OCI-LY1 (cell line): ENCODE results near the gene AUH.

Source experiments
- H2AFZ ChIP-seq: fragments of 200-600 bp; sonication (generic), shearing (Covaris generic); 2 replicates; pipeline ENCODE4 v1.6.0; 2014; ENCODE audit warnings: antibody characterized with exemption, mild to moderate bottlenecking, low read length
- H3F3A ChIP-seq: fragments of 200-600 bp; sonication (generic), shearing (Covaris generic); 2 replicates; pipeline ENCODE4 v1.6.0; 2014; ENCODE audit warnings: mild to moderate bottlenecking, antibody characterized with exemption, low read length, moderate library complexity; ENCODE audit not compliant: insufficient read depth
- H3K27ac ChIP-seq: fragments of 200-600 bp; sonication (generic); 2 replicates; pipeline ENCODE4 v1.5.1; 2014; ENCODE audit warnings: low read length, mixed run types, mild to moderate bottlenecking, low read depth; ENCODE audit not compliant: poor library complexity, severe bottlenecking
- H3K27me3 ChIP-seq: fragments of 200-600 bp; sonication (generic); 2 replicates; pipeline ENCODE4 v1.6.0; 2014; ENCODE audit warnings: antibody characterized with exemption, mild to moderate bottlenecking, low read length, moderate library complexity; ENCODE audit not compliant: insufficient read depth
- H3K36me3 ChIP-seq: fragments of 200-600 bp; sonication (generic); 2 replicates; pipeline ENCODE4 v1.6.1; 2014; ENCODE audit warnings: mild to moderate bottlenecking, antibody characterized with exemption, low read length, moderate library complexity, mixed read lengths; ENCODE audit not compliant: insufficient read depth
- H3K4me1 ChIP-seq: fragments of 200-600 bp; sonication (generic); 2 replicates; pipeline ENCODE4 v1.5.1; 2014; ENCODE audit warnings: mild to moderate bottlenecking, low read length, moderate library complexity; ENCODE audit not compliant: insufficient read depth, severe bottlenecking
- H3K4me2 ChIP-seq: fragments of 200-600 bp; sonication (generic), shearing (Covaris generic); 2 replicates; pipeline ENCODE4 v1.6.1; 2014; ENCODE audit warnings: low read length
- H3K4me3 ChIP-seq: fragments of 200-600 bp; sonication (generic); 2 replicates; pipeline ENCODE4 v1.5.1; 2014; ENCODE audit warnings: low read length, low read depth, mild to moderate bottlenecking, mixed read lengths; ENCODE audit not compliant: poor library complexity, severe bottlenecking
- H3K79me2 ChIP-seq: fragments of 200-600 bp; shearing (Covaris generic); 2 replicates; pipeline ENCODE4 v1.6.1; 2016; ENCODE audit warnings: mixed run types, low read length, mixed read lengths; ENCODE audit not compliant: insufficient read depth
- H3K9ac ChIP-seq: fragments of 200-600 bp; sonication (generic), shearing (Covaris generic); 2 replicates; pipeline ENCODE4 v1.6.1; 2014; ENCODE audit warnings: mild to moderate bottlenecking, low read length, mixed read lengths
- H3K9me2 ChIP-seq: fragments of 200-600 bp; sonication (generic), shearing (Covaris generic); 2 replicates; pipeline ENCODE4 v1.6.1; 2014; ENCODE audit warnings: low read depth, mild to moderate bottlenecking, low read length, mixed read lengths
- H3K9me3 ChIP-seq: fragments of 200-600 bp; shearing (Covaris generic); 2 replicates; pipeline ENCODE4 v1.6.1; 2014; ENCODE audit warnings: low read length, mixed read lengths
- H4K20me1 ChIP-seq: fragments of 200-600 bp; sonication (generic), shearing (Covaris generic); 2 replicates; pipeline ENCODE4 v1.6.0; 2016; ENCODE audit warnings: mild to moderate bottlenecking, low read length; ENCODE audit not compliant: insufficient read depth
- EZH2 ChIP-seq: fragments of 200-600 bp; sonication (generic), shearing (Covaris generic); IDR thresholded peaks from 2 replicates; pipeline ENCODE4 v1.8.0; 2017; ENCODE audit warnings: borderline replicate concordance, mixed run types, mild to moderate bottlenecking, antibody characterized with exemption, low read length, moderate library complexity, mixed read lengths
- TF ChIP-seq, protein P1 (sequence below): fragments of 200-600 bp; sonication (generic), shearing (Covaris generic); IDR thresholded peaks from 2 replicates; pipeline ENCODE4 v1.5.1; 2017; ENCODE audit warnings: mild to moderate bottlenecking, antibody characterized with exemption, low read length, moderate library complexity, mixed read lengths

AUH gene

DNA sequence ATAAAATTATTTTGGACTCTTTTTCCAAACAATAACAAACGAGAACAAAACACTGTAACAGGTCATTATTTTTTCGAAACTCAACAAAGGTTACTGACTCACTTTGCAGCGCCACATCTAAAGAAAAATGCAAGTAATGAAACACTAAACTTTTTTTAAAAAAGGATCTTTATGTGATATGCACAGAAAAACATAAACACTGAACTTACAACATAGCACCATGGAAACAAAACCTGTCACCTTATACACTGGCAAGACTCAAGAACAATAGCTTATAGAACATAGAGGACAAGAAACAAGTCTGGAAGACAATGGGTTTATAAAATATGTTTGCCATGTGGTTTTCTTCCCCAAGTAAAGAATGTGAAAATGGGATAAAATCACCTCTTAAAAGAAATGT, 85.2 kb downstream of the AUH start:
- Histone ChIP-seq H3K9me2 (no peaks in the 10 kb centered on the region), H3K9me3 (no peaks in the 10 kb centered on the region), H3K4me1 (peaks cover 10% of the 10 kb centered on the region), H4K20me1 (no peaks in the 10 kb centered on the region), H3F3A (no peaks in the 10 kb centered on the region), H3K9ac (no peak overlapping the region), H3K4me2 (no peak overlapping the region), H3K36me3 (no peaks in the 10 kb centered on the region), H3K4me3 (no peak overlapping the region), H3K27ac (no peak overlapping the region), H3K79me2 (no peaks in the 10 kb centered on the region), H3K27me3 (no peaks in the 10 kb centered on the region), H2AFZ (no peak overlapping the region)
- TF ChIP-seq, protein P1, sequence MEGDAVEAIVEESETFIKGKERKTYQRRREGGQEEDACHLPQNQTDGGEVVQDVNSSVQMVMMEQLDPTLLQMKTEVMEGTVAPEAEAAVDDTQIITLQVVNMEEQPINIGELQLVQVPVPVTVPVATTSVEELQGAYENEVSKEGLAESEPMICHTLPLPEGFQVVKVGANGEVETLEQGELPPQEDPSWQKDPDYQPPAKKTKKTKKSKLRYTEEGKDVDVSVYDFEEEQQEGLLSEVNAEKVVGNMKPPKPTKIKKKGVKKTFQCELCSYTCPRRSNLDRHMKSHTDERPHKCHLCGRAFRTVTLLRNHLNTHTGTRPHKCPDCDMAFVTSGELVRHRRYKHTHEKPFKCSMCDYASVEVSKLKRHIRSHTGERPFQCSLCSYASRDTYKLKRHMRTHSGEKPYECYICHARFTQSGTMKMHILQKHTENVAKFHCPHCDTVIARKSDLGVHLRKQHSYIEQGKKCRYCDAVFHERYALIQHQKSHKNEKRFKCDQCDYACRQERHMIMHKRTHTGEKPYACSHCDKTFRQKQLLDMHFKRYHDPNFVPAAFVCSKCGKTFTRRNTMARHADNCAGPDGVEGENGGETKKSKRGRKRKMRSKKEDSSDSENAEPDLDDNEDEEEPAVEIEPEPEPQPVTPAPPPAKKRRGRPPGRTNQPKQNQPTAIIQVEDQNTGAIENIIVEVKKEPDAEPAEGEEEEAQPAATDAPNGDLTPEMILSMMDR, result no peak
- TF ChIP-seq EZH2, result no peak

DNA sequence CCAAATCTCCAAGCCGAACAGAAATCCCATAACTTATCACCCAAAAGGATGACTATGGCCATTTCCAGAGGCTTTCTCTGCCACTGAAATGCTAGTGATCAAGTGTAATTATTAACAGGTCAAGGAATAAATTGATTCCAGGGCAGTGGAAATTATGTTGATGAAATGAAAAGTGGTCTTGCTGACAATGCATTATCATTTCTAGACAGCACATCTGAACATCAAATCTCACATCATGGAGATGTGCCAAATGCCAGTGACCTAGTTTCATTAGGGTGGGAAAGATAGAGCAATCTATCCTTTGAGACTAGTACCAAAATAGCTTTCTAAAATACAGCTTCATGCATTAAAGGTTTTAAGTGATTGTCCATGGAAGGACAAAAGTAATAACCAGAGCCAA, 86.1 kb downstream of the AUH start:
- no peak for TF ChIP-seq EZH2
- TF ChIP-seq, protein P1, result no peak
- H3K4me1 ChIP-seq, result peaks cover 10% of the 10 kb centered on the region
- H3K79me2 ChIP-seq, result no peaks in the 10 kb centered on the region
- H3K27ac ChIP-seq, result no peak overlapping the region
- H3K9me2 ChIP-seq, result no peaks in the 10 kb centered on the region
- no peak overlapping the region for H2AFZ ChIP-seq
- no peak overlapping the region for H3K4me2 ChIP-seq
- H3K27me3 ChIP-seq, result no peaks in the 10 kb centered on the region
- no peaks in the 10 kb centered on the region for H3K36me3 ChIP-seq
- H3K9ac ChIP-seq, result no peak overlapping the region
- no peaks in the 10 kb centered on the region for H4K20me1 ChIP-seq
- H3F3A ChIP-seq, result no peaks in the 10 kb centered on the region
- H3K9me3 ChIP-seq, result no peaks in the 10 kb centered on the region
- H3K4me3 ChIP-seq, result no peak overlapping the region

DNA sequence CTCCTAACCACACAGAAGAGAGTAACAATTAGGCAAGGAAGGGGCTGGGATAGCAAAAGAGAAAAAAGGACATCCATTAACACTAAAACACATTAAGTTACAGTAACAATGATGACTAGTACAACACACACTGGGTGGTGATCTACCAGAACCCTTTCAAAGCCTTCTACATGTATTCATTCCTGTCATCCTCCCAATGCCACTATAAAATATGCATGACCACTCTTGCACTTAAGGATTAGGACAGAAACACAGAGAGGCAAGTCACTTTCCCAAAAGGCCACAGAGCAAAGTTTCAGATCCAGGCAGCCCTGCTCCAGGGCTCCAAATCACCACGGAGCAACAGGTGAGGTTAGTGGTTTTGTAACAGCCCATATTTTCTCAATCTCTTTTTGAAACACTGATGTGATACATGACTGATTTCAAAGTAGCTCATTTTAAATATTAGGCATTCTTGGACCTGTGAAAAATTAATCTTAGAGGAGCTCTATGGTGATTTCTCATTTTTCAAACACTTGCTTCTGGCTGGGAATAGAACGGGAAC, 86.7 kb downstream of the AUH start:
- Histone ChIP-seq H2AFZ (no peak overlapping the region), H3K4me2 (no peak overlapping the region), H3F3A (no peaks in the 10 kb centered on the region), H3K36me3 (no peaks in the 10 kb centered on the region), H3K4me3 (no peak overlapping the region), H3K27me3 (no peaks in the 10 kb centered on the region), H3K9ac (no peak overlapping the region), H3K79me2 (no peaks in the 10 kb centered on the region), H4K20me1 (no peaks in the 10 kb centered on the region), H3K27ac (no peak overlapping the region), H3K4me1 (peaks cover 10% of the 10 kb centered on the region), H3K9me3 (no peaks in the 10 kb centered on the region), H3K9me2 (no peaks in the 10 kb centered on the region)
- TF ChIP-seq, protein P1, result no peak
- no peak for TF ChIP-seq EZH2
